Kidney epithelial cell (primary cell): Measurements from ENCODE around the gene CDCA3. TPM values are rescaled to one million over a fixed set of nuclear protein-coding genes. Genes with fewer than 3 reads are reported as not detected.

Experiments
- DNase-seq: peaks from one replicate; pipeline ENCODE4 v3.0.0-alpha.2; 2010; ENCODE audit warnings: low read depth
- H3K27me3 ChIP-seq: 2 replicates; pipeline ENCODE4 v1.6.0; 2011; ENCODE audit warnings: low read length; ENCODE audit not compliant: control insufficient read depth, insufficient read depth
- H3K36me3 ChIP-seq: 2 replicates; pipeline ENCODE4 v1.5.1; 2011; ENCODE audit warnings: low read length; ENCODE audit not compliant: control insufficient read depth, insufficient read depth
- H3K4me3 ChIP-seq: 2 replicates; pipeline ENCODE4 v1.5.1; 2011; ENCODE audit warnings: low read depth, mild to moderate bottlenecking, control low read depth, low read length
- total RNA-seq: library from RNA; depleted of rRNA; stranded (reverse); fragments of >200 nt; gene quantifications from 2 replicates; pipeline ENCODE4 v1.2.3, GENCODE V29; 2015
- TF ChIP-seq, protein P1 (sequence below): IDR thresholded peaks from 2 replicates; pipeline ENCODE4 v1.5.1; 2011; ENCODE audit warnings: mild to moderate bottlenecking, moderate library complexity, low read length, control low read depth, inconsistent platforms; ENCODE audit not compliant: insufficient read depth, poor library complexity, severe bottlenecking

Gene CDCA3
- total RNA-seq, 1 donor from 2014 or later: 8.3 TPM

DNA sequence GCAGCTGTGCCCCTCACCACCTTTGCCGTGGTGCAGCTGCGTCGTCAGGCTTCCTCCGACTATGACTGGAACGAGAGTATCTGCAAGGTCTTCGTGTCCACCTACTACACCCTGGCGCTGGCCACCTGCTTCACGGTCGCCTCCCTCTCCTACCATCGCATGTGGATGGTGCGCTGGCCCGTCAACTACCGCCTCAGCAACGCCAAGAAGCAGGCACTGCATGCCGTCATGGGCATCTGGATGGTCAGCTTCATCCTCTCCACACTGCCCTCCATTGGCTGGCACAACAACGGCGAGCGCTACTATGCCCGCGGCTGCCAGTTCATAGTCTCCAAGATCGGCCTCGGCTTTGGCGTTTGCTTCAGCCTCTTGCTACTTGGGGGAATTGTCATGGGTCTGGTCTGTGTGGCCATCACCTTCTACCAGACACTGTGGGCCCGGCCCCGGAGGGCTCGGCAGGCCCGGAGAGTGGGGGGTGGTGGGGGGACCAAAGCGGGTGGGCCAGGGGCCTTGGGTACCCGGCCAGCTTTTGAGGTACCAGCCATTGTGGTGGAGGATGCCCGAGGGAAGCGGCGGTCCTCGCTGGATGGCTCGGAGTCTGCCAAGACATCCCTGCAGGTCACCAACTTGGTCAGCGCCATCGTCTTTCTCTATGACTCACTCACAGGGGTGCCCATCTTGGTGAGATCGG, 26.9 kb downstream of the CDCA3 start:
- no peak for DNase-seq
- H3K4me3 ChIP-seq: no peak overlapping the region
- H3K27me3 ChIP-seq: peaks cover 22% of the 10 kb centered on the region
- H3K36me3 ChIP-seq: no peaks in the 10 kb centered on the region
- TF ChIP-seq, protein P1, sequence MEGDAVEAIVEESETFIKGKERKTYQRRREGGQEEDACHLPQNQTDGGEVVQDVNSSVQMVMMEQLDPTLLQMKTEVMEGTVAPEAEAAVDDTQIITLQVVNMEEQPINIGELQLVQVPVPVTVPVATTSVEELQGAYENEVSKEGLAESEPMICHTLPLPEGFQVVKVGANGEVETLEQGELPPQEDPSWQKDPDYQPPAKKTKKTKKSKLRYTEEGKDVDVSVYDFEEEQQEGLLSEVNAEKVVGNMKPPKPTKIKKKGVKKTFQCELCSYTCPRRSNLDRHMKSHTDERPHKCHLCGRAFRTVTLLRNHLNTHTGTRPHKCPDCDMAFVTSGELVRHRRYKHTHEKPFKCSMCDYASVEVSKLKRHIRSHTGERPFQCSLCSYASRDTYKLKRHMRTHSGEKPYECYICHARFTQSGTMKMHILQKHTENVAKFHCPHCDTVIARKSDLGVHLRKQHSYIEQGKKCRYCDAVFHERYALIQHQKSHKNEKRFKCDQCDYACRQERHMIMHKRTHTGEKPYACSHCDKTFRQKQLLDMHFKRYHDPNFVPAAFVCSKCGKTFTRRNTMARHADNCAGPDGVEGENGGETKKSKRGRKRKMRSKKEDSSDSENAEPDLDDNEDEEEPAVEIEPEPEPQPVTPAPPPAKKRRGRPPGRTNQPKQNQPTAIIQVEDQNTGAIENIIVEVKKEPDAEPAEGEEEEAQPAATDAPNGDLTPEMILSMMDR: no peak

DNA sequence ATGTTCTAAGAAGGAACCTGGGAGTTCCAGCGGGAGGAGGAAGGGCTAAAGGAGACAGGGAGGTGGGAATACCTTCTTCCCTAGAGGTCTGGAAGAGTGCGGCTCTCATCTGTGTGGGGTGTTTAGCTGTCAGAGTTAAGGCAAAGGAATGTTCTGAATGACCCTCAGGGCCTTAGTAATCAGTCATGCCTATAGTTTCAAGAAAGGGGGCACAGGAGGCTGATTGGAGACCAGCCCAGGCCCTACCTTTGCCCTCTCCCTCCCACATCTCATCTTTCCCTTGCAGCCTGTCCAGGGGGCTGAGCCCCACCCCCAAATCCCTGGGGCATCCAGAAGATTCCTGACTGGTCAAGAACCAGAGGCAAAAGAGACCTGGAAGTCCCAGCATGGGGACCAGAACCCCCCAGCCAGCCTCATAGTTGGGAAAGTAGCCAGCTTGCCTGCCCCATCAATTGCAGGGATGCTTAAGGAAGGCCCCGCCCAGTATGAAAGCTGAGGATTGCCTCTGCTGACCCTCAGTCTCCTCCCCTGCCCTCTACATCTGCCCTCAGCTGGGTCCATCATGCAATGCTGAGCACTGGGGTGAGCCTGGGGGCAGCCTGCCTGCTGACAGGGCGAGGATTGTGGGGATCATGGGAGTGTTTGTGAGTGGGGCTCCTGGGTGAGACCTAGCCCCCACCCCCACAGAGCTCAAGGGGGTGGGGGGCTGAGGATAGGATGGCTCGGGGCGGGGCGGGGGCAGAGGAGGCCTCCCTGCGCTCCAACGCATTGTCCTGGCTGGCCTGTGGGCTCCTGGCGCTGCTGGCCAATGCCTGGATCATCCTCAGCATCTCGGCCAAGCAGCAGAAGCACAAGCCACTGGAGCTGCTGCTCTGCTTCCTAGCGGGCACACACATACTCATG, 27.7 kb downstream of the CDCA3 start:
- TF ChIP-seq, protein P1: no peak
- peaks cover 22% of the 10 kb centered on the region for H3K27me3 ChIP-seq
- H3K36me3 ChIP-seq: no peaks in the 10 kb centered on the region
- no peak overlapping the region for H3K4me3 ChIP-seq
- no peak for DNase-seq

DNA sequence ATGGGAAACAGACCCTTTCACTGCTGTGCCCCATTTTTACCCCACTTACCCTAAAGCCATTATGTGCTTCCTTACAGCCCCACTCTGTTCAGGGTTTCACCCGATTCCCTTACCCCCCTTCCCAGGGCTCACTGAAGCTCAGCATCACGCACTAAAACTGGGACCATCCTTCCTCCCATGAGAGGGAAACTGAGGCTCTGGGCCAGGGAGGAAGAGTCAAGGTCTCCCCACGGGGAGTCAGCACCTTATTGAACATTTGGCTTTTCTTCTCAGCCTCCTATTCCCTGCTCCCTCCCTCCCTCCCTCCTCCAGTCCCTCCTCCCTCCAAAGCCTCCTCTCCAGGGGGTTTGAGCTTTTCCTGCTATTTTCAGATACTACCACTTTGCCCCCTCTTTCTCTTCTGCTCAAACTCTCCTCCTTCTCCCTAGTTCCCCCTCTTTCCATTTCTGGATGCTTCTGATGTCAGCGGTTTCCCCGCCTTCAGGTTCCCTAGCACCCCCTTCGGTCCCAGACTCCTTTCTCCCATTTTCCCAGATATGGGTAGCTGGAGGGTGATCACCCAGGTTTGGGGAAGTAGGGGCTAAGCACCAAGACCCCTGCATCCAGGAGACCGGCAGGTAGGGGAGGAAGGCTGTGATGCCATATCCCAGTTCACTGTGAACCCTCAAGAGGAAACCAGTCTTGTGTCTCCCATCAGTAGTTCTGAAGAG, 28.5 kb downstream of the CDCA3 start:
- H3K4me3 ChIP-seq: no peak overlapping the region
- DNase-seq: no peak
- no peaks in the 10 kb centered on the region for H3K36me3 ChIP-seq
- TF ChIP-seq, protein P1: no peak
- H3K27me3 ChIP-seq: peaks cover 22% of the 10 kb centered on the region

DNA sequence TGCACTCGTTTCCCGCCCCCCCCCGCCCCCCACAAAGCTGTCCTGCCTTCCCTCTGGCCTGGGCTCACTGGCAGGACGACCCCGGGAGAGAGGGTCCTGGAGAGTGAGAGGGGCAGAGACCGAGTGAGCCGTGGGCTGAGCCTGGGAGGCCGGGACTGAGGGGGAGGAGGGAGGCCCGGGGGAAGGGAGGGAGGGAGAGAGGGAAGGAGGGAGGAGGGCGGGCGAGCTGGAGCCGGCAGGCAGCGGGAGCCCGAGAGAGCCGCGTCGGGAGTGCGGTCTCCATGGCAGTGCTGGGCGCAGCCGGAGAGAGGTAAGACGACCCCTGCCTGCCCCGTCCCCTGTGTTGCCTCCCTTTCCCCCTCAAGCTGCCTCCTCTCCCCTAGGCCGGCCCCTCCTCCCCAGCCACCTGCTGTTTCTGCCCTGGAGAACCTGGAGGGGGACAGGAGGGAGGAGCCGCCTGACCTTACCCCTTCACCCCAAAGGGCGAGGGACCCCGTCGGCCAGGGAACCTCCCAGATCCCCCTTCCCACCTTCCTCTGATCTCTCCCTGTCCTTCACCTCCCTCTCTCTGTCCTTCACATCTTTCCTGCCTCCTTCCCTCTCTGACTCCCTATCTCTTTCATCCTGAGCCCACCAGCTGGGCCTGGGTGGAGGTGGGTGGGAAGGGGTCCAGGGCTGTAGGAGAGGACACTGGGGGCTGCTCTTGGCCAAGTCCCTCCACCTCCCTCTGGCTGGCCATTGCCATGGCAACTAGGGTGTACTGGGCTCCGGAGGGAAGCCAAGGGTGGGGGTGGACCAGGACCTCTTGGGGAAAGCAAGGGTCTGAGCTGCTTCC, 29.3 kb downstream of the CDCA3 start, which contains the start of gene GPR162:
Gene GPR162 (plus strand): TSS at position 231 of the 835 bp plus-strand sequence. CDS start 2,078 bp downstream, outside the sequence.
- H3K4me3 ChIP-seq: peak within 1 kb of the TSS; percentile 45
- H3K36me3 ChIP-seq: no peaks in the 10 kb centered on the region
- DNase-seq: no peak

DNA sequence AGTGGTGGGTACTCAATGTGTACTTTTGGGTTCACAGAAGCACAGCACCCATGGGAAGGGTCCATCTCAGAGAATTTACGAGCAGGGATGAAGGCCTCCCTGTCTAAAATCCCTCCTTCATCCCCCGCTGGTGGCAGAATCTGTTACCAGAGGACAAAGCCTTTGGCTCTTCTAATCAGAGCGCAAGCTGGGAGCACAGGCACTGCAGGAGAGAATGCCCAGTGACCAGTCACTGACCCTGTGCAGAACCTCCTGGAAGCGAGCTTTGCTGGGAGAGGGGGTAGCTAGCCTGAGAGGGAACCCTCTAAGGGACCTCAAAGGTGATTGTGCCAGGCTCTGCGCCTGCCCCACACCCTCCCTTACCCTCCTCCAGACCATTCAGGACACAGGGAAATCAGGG, 30.9 kb downstream of the CDCA3 start:
- Histone ChIP-seq H3K4me3 (no peak overlapping the region), H3K27me3 (peaks cover 22% of the 10 kb centered on the region), H3K36me3 (no peaks in the 10 kb centered on the region)
- TF ChIP-seq, protein P1: no peak
- no peak for DNase-seq

More for the DNA sequence above, 29.3 kb downstream of the CDCA3 start, which contains the start of gene GPR162:
- TF ChIP-seq, protein P1: no peak
- peaks cover 22% of the 10 kb centered on the region for H3K27me3 ChIP-seq
